HUES6 (cell line): ENCODE measurements around the gene EYA4.

ENCODE experiments used
- H3K27ac ChIP-seq: 2 replicates; pipeline ENCODE4 v1.7.0; 2013; ENCODE audit warnings: low read depth, mild to moderate bottlenecking, low read length, inconsistent platforms
- H3K27me3 ChIP-seq: 2 replicates; pipeline ENCODE4 v1.6.1; 2013; ENCODE audit warnings: low read length; ENCODE audit not compliant: control insufficient read depth, insufficient read depth
- H3K36me3 ChIP-seq: 2 replicates; pipeline ENCODE4 v1.6.1; 2013; ENCODE audit warnings: low read length; ENCODE audit not compliant: control insufficient read depth, insufficient read depth
- H3K4me1 ChIP-seq: 2 replicates; pipeline ENCODE4 v1.6.1; 2013; ENCODE audit warnings: low read length; ENCODE audit not compliant: control insufficient read depth, insufficient read depth
- H3K4me3 ChIP-seq: 2 replicates; pipeline ENCODE4 v1.5.1; 2013; ENCODE audit warnings: low read depth, low read length
- H3K9ac ChIP-seq: one replicate; pipeline ENCODE4 v1.6.1; 2013; ENCODE audit warnings: mild to moderate bottlenecking, low read length
- H3K9me3 ChIP-seq: 2 replicates; pipeline ENCODE4 v1.6.1; 2013; ENCODE audit warnings: low read depth, low read length; ENCODE audit not compliant: control insufficient read depth, insufficient read depth

Gene EYA4

DNA sequence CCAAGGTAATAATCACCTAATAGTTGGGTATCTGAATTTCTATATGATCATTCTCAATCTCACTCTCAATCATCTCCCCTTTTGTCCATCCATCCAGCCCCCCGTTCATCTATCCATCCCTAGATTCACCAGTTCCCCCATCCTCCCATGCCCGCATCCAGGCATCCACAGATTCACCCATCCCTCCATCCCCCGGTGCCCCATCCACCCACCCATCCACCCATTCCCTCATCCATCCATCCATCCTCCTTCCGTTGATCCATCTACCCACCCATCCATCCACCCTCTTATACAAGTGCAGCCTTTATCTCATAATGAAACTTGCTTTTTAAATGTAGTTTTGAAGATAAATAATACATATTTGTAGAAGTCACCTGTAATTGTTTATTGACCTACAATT, 76.5 kb downstream of the EYA4 start:
- Histone ChIP-seq H3K27me3 (no peaks in the 10 kb centered on the region), H3K4me3 (no peak overlapping the region), H3K27ac (no peak overlapping the region)

GRCh38 chr6:133326584-133326983, 85.4 kb downstream of the EYA4 start:
- no peaks in the 10 kb centered on the region for H3K27me3 ChIP-seq
- H3K4me1 ChIP-seq, result no peaks in the 10 kb centered on the region
- no peak overlapping the region for H3K27ac ChIP-seq
- no peaks in the 10 kb centered on the region for H3K36me3 ChIP-seq
- H3K9ac ChIP-seq, result no peak overlapping the region
- no peak overlapping the region for H3K4me3 ChIP-seq
- H3K9me3 ChIP-seq, result no peaks in the 10 kb centered on the region

More for the DNA sequence above, 76.5 kb downstream of the EYA4 start:
- H3K9me3 ChIP-seq, result no peaks in the 10 kb centered on the region
- H3K4me1 ChIP-seq, result no peaks in the 10 kb centered on the region; the same call in 1 of the 2 replicates
- no peaks in the 10 kb centered on the region for H3K36me3 ChIP-seq
- H3K9ac ChIP-seq, result no peak overlapping the region

- Histone ChIP-seq H3K27ac (no peak overlapping the region), H3K4me1 (no peaks in the 10 kb centered on the region), H3K4me3 (no peak overlapping the region), H3K9me3 (no peaks in the 10 kb centered on the region), H3K9ac (no peak overlapping the region), H3K36me3 (no peaks in the 10 kb centered on the region), H3K27me3 (no peaks in the 10 kb centered on the region)
Observed at GRCh38 chr6:133333852-133334251, 92.7 kb downstream of the EYA4 start.

DNA sequence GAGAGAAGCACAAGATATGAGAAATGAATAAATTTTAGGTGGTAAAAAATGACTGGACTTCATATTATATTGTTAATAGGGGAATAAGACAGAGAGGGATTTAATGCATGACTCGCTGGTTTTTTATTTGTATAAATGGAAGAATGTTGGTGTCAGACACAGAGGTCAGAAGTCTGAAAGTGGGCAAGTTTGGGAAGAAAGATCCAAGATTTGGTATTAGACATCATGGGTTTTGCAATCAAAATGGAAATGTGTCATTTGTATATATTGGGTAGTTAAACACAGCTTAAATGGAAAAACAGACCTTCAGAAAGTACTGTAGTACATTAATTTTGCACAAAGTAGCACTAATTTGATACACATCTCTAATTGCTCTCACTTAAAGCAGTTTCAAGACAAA, 96.2 kb downstream of the EYA4 start:
- H3K4me3 ChIP-seq, result no peak overlapping the region
- H3K9me3 ChIP-seq, result no peaks in the 10 kb centered on the region
- H3K4me1 ChIP-seq, result no peaks in the 10 kb centered on the region
- H3K9ac ChIP-seq, result no peak overlapping the region
- no peaks in the 10 kb centered on the region for H3K36me3 ChIP-seq
- no peaks in the 10 kb centered on the region for H3K27me3 ChIP-seq
- H3K27ac ChIP-seq, result no peak overlapping the region

GRCh38 chr6:133339543-133340384, 98.6 kb downstream of the EYA4 start:
- no peak overlapping the region for H3K27ac ChIP-seq
- no peaks in the 10 kb centered on the region for H3K4me1 ChIP-seq
- H3K4me3 ChIP-seq, result no peak overlapping the region
- H3K27me3 ChIP-seq, result no peaks in the 10 kb centered on the region
- no peaks in the 10 kb centered on the region for H3K9me3 ChIP-seq
- no peak overlapping the region for H3K9ac ChIP-seq
- H3K36me3 ChIP-seq, result no peaks in the 10 kb centered on the region

- H3K36me3 ChIP-seq, result no peaks in the 10 kb centered on the region
- H3K27ac ChIP-seq, result no peak overlapping the region
- H3K27me3 ChIP-seq, result no peaks in the 10 kb centered on the region
- H3K4me3 ChIP-seq, result no peak overlapping the region
- H3K9ac ChIP-seq, result no peak overlapping the region
- no peaks in the 10 kb centered on the region for H3K4me1 ChIP-seq
- H3K9me3 ChIP-seq, result no peaks in the 10 kb centered on the region
Observed at GRCh38 chr6:133340557-133340956, 99.4 kb downstream of the EYA4 start.

DNA sequence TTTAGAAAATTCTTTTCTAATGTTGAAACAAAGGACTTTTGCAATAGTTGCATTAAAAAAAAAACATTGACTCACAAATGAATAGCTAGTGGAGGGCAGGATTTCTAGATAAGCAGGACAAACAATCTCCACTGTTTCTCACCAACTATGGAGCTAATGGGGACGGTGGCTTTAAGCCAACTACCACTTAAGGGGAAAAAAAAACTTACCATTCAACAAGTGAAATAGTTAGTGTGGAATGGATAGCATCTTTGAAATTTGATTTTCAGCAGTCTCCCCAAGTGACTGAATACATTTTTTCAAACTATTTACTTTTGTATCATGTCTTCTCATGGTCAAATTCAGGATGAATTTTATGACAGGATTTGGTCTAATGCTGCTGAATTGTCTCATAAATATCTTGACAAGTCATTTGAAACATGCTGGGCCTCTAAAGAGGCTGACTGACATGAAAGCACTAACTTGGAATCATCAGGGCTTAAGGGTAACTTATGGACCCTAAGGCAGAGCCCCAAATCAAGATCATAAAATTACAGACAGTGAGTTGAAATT, 100.5 kb downstream of the EYA4 start:
- Histone ChIP-seq H3K27ac (no peak overlapping the region), H3K4me1 (no peaks in the 10 kb centered on the region)

DNA sequence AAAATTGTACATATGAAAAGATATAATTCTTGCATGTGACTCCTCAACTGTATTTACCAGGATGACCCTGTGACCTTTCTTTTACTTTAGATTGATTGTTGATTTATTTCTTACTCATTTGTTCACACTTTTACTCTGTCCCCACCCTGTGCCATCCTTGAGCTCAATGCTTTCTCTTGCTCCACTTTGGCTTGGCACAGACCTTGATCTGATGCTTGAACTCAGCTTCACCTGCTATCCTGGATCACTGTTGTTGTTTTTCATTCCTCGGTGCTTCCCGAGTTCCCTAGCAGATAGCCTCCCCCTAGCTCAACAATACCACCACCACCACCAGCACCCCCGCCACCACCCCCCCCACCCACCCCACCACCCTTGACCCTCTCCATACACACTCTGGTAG, 102.1 kb downstream of the EYA4 start:
- Histone ChIP-seq H3K27ac (no peak overlapping the region), H3K9ac (no peak overlapping the region), H3K27me3 (no peaks in the 10 kb centered on the region), H3K9me3 (no peaks in the 10 kb centered on the region), H3K36me3 (no peaks in the 10 kb centered on the region), H3K4me3 (no peak overlapping the region), H3K4me1 (no peaks in the 10 kb centered on the region)

More for the DNA sequence above, 100.5 kb downstream of the EYA4 start:
- Histone ChIP-seq H3K9me3 (no peaks in the 10 kb centered on the region), H3K27me3 (no peaks in the 10 kb centered on the region), H3K4me3 (no peak overlapping the region), H3K36me3 (no peaks in the 10 kb centered on the region), H3K9ac (no peak overlapping the region)

- Histone ChIP-seq H3K27me3 (no peaks in the 10 kb centered on the region), H3K4me3 (no peak overlapping the region), H3K27ac (no peak overlapping the region), H3K9ac (no peak overlapping the region), H3K9me3 (no peaks in the 10 kb centered on the region), H3K4me1 (no peaks in the 10 kb centered on the region), H3K36me3 (no peaks in the 10 kb centered on the region)
Observed at GRCh38 chr6:133348846-133349245, 107.7 kb downstream of the EYA4 start.

GRCh38 chr6:133350928-133351327, 109.8 kb downstream of the EYA4 start:
- Histone ChIP-seq H3K4me1 (no peaks in the 10 kb centered on the region), H3K27ac (no peak overlapping the region), H3K27me3 (no peaks in the 10 kb centered on the region), H3K9me3 (no peaks in the 10 kb centered on the region), H3K4me3 (no peak overlapping the region), H3K9ac (no peak overlapping the region), H3K36me3 (no peaks in the 10 kb centered on the region)

DNA sequence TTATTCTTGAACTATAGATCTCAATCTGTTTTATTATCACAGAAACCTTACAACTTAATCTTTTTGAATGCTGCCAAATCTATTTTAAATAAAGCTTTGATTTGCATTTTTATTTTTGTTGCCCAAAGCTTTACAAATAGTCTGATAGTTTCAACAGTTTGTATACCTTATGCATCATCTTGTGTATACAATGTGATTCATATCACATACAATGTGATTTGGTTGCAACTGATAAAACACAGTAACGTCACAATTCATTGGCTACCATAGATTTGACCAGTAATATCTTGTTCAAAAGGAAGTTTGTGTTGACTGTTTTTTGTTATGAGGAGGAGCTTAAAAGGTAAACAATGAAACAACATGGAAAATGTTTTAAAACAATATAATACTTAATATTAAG, 110.9 kb downstream of the EYA4 start:
- Histone ChIP-seq H3K27me3 (no peaks in the 10 kb centered on the region), H3K4me3 (no peak overlapping the region), H3K4me1 (no peaks in the 10 kb centered on the region), H3K9me3 (no peaks in the 10 kb centered on the region), H3K9ac (no peak overlapping the region), H3K36me3 (no peaks in the 10 kb centered on the region), H3K27ac (no peak overlapping the region)
